ENCODE measurements around the gene PAPOLG.

PAPOLG gene

GRCh38 chr2:60820416-60821132 lies 64.5 kb downstream of the PAPOLG start:
- no peak for ATAC-seq (ENCODE audit: low read depth)
- H3K36me3 ChIP-seq (ENCODE audit: low read depth) = no peaks in the 10 kb centered on the region
- no peak overlapping the region for H3K4me3 ChIP-seq (ENCODE audit: severe bottlenecking)
- no peak for TF ChIP-seq CTCF (IDR thresholded peaks at IDR 0.05; ENCODE audit: poor library complexity, severe bottlenecking)
- H3K4me1 ChIP-seq (ENCODE audit: insufficient read depth, poor library complexity, severe bottlenecking) = no peaks in the 10 kb centered on the region
- no peak overlapping the region for H3K27ac ChIP-seq (ENCODE audit: poor library complexity, severe bottlenecking)
- H3K9me3 ChIP-seq (ENCODE audit: severe bottlenecking) = no peaks in the 10 kb centered on the region
- no peaks in the 10 kb centered on the region for H3K27me3 ChIP-seq (ENCODE audit: insufficient read depth, poor library complexity, severe bottlenecking)
- DNase-seq (ENCODE audit: low spot score) = no peak

- TF ChIP-seq CTCF (IDR thresholded peaks at IDR 0.05; ENCODE audit: poor library complexity, severe bottlenecking) = no peak
- H3K36me3 ChIP-seq (ENCODE audit: low read depth) = no peaks in the 10 kb centered on the region
- H3K4me1 ChIP-seq (ENCODE audit: insufficient read depth, poor library complexity, severe bottlenecking) = no peaks in the 10 kb centered on the region
- DNase-seq (ENCODE audit: low spot score) (no peak), ATAC-seq (ENCODE audit: low read depth) (no peak)
- H3K9me3 ChIP-seq (ENCODE audit: severe bottlenecking) = no peaks in the 10 kb centered on the region
- no peaks in the 10 kb centered on the region for H3K27me3 ChIP-seq (ENCODE audit: insufficient read depth, poor library complexity, severe bottlenecking)
- H3K27ac ChIP-seq (ENCODE audit: poor library complexity, severe bottlenecking) = no peak overlapping the region
- H3K4me3 ChIP-seq (ENCODE audit: severe bottlenecking) = no peak overlapping the region
Measured at GRCh38 chr2:60821133-60821469, 65.0 kb downstream of the PAPOLG start.

GRCh38 chr2:60821587-60822302 lies 65.7 kb downstream of the PAPOLG start:
- DNase-seq (ENCODE audit: low spot score) = no peak
- Histone ChIP-seq H3K9me3 (ENCODE audit: severe bottlenecking) (no peaks in the 10 kb centered on the region), H3K4me3 (ENCODE audit: severe bottlenecking) (no peak overlapping the region), H3K4me1 (ENCODE audit: insufficient read depth, poor library complexity, severe bottlenecking) (no peaks in the 10 kb centered on the region), H3K27me3 (ENCODE audit: insufficient read depth, poor library complexity, severe bottlenecking) (no peaks in the 10 kb centered on the region), H3K36me3 (ENCODE audit: low read depth) (no peaks in the 10 kb centered on the region), H3K27ac (ENCODE audit: poor library complexity, severe bottlenecking) (no peak overlapping the region)
- TF ChIP-seq CTCF (IDR thresholded peaks at IDR 0.05; ENCODE audit: poor library complexity, severe bottlenecking) = no peak
- no peak for ATAC-seq (ENCODE audit: low read depth)

- Histone ChIP-seq H3K27me3 (ENCODE audit: insufficient read depth, poor library complexity, severe bottlenecking) (no peaks in the 10 kb centered on the region), H3K4me3 (ENCODE audit: severe bottlenecking) (no peak overlapping the region), H3K9me3 (ENCODE audit: severe bottlenecking) (no peaks in the 10 kb centered on the region), H3K27ac (ENCODE audit: poor library complexity, severe bottlenecking) (no peak overlapping the region), H3K36me3 (ENCODE audit: low read depth) (no peaks in the 10 kb centered on the region), H3K4me1 (ENCODE audit: insufficient read depth, poor library complexity, severe bottlenecking) (no peaks in the 10 kb centered on the region)
- TF ChIP-seq CTCF (IDR thresholded peaks at IDR 0.05; ENCODE audit: poor library complexity, severe bottlenecking) = no peak
- ATAC-seq (ENCODE audit: low read depth) (no peak), DNase-seq (ENCODE audit: low spot score) (no peak)
Measured at GRCh38 chr2:60822987-60823386, 66.9 kb downstream of the PAPOLG start.

Measured in RWPE2 (cell line).